Astrocyte of the cerebellum (primary cell): Measurements from ENCODE around the gene MYOCD.
"Not testable (repeated sequence)": the region's sequence is repeated elsewhere in the genome, so short reads cannot be mapped to it uniquely, and the experiment has no call there.

ENCODE experiments used
- DNase-seq: peaks from one replicate; pipeline ENCODE4 v3.0.0-alpha.2; 2011; ENCODE audit warnings: low read depth
- H3K4me3 ChIP-seq: 2 replicates; pipeline ENCODE4 v1.5.1; 2011; ENCODE audit warnings: mild to moderate bottlenecking, low read depth, low read length, moderate library complexity
- CTCF ChIP-seq: IDR thresholded peaks from 2 replicates; pipeline ENCODE4 v1.5.1; 2012; ENCODE audit warnings: low read length, low read depth, moderate library complexity, mild to moderate bottlenecking; ENCODE audit errors: missing control alignments
- in situ Hi-C: cut with HindIII; loops from 2 replicates; pipeline ENCODE4 v1.10.0; 2017; ENCODE audit warnings: low sequenced_read_pairs

Gene MYOCD

DNA sequence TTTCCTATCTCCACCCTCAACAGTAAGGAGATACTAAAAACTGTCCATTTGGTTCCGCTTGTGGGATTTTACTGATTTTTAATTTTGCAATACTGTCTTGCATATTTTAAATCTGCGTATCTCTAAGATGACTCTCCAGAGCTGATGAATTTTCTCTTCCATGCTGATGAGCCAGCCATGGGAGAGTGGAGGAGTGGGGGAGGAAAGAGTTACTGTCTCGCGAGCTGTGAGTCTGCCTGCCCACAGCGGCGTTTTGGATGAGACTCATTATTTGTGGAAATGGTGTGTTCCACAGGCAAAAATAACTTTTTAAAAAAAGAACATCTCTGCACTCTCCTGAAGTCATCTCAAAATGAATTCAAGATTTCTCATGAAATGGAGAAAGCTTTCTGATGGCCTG is 34.6 kb upstream of the MYOCD start:
- in situ Hi-C loops, result no loop called here
- no peak overlapping the region for H3K4me3 ChIP-seq
- no peak for DNase-seq
- TF ChIP-seq CTCF, result no peak

DNA sequence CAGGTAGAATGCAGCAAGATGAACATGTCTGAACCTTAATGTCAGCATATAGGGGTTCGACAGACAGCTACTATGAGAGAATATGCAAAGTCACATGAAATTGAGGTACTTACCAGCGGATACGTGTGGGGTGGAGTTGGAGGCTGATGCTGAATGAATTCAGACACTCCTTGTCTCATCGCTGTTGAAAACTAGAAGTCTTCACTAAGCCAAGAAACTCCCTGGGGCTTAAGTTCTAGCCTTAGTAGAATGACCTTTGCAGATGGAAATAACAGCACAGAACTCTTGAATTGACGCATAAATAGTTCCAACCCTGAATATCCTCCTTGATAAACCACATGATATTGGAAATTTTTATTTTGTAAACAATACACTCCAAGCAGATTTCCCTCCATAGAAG is 32.9 kb upstream of the MYOCD start:
- TF ChIP-seq CTCF, result no peak
- no peak for DNase-seq
- in situ Hi-C loops, result no loop called here
- no peak overlapping the region for H3K4me3 ChIP-seq

DNA sequence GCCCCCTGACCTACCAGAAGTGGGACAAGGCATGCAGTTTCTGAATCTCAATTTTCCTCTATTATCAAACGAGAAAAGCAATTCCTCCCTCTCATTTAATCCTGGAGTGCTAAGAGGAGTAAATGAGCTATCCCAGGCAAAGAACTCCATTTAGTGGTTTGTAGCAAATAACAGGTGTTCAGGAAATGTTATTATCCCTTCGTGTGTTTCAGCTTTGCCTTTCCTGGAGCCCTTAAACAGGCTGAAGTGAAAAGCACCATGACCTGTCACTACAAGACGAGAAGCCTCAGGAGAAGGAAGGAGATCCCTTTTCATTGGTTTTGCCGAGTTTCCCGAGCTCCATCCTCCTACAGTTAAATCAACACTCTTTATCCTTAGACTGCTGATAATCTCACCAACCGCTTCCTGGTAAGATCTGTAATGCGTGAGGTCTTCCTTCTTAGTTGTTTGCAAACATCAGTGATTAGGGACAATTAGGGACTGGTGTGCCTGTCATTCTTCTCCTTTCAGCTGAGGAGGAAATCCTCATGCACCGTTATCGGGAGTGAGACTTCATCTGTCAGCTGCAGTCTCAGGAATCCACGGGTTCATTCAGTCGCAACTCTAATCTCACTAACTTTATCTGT is 30.8 kb upstream of the MYOCD start:
- in situ Hi-C loops, result no loop called here
- no peak for DNase-seq
- H3K4me3 ChIP-seq, result no peak overlapping the region
- TF ChIP-seq CTCF, result no peak

DNA sequence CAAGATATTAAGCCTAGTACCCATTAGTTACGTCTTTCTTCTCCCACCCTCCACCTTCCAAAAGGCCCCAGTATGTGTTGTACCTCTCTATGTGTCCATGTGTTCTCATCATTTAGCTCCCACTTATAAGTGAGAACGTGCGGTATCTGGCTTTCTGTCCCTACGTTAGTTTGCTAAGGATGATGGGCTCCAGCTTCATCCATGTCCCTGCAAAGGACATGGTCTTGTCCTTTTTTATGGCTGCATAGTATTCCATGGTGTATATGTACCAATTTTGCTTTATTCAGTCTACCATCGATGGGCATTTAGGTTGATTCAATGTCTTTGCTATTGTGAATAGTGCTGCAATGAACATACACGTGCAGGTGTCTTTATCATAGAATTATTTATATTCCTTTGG is 29.7 kb upstream of the MYOCD start:
- H3K4me3 ChIP-seq, in situ Hi-C loops, DNase-seq: not testable (repeated sequence)

DNA sequence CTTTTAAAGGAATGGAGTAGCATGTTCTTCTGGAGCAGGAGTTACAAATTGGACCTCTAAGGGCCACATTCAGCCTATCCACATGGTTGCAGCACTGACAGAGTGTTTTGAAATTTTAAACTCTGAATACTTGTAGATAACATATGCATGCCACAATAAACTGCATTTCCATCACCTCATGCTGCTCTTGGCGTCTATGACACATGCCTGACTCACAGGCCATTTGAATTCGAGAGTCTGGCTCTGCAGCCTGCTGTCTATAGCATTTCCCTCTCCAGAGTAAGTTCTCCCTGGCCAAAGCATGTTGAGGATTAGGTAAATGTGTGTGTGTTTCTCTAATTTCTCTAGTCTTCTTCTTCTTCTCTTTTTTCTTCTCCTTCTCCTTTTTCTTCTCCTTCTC is 28.7 kb upstream of the MYOCD start:
- in situ Hi-C loops, result no loop called here
- TF ChIP-seq CTCF, result no peak
- peak; percentile 94 for DNase-seq
- no peak overlapping the region for H3K4me3 ChIP-seq

DNA sequence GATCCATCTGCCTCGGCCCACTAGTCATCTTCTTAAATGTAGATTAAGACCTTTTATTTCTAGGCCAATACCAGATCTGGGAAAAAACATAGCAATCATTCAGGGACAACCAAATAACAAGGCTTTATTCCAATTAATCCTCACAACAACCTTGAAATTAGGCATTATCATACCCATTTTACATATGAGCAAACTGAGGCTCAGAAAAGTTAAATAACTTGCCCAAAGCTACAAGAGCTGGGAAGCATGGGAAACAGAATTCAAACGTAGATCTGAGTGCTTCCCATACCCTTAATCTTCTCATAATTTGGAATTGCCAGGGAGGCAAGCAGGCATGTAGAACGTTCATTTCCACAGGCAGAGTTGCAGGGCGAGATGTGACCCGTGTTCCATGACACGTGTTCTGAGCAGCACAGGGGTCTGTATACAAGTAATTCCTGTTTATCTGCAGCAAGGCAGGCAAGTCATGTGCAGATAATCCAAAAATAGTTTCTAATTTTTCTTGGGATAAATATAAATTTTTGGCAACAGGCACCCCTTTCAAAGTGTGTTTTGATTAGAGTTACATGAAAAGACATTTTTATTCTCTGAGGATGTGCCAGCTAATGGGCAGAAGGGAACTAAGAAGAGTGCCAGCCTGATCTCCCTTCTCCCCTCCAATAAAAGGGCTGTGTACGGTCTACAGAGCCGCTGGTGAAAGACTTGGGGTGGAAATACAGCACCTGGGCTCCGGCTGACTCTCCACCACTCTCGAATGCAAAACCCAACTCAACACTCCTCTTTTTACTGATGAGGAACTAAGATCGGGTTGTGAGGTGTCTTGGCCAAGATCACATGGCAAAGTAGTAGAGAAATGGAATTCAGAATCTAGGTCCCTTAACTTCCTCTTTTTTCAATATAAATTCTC is 27.7 kb upstream of the MYOCD start:
- DNase-seq, result no peak
- in situ Hi-C loops, result no loop called here
- no peak overlapping the region for H3K4me3 ChIP-seq
- no peak for TF ChIP-seq CTCF

DNA sequence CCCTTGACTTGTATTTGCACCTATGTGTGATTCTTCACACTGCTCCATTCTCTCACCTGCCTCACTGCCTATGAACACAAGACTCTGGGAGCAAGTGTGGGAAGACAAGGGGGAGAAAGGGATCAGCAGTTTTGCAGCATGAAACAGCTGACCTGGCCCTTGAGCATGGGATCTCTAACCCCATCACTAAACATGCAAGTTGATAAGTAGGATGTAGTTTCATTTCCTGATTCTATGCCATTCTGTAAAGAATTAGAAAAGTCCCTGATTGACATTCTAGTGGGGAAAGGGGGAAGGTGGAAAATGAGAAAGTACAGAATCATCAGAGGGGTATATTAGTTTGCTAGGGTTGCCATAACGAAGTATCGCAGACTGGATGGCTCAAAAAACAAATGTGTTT is 25.3 kb upstream of the MYOCD start:
- in situ Hi-C loops, result no loop called here
- TF ChIP-seq CTCF, result no peak
- H3K4me3 ChIP-seq, result no peak overlapping the region
- DNase-seq, result no peak
